Embryonic facial prominence (tissue), 1 donor: ENCODE results near the gene SLC2A9.
A peak's percentile ranks its signal among the peaks of the same experiment; 100 is the strongest.

ENCODE experiments used
- DNase-seq: peaks from one replicate; pipeline ENCODE4 v3.0.0-alpha.2; 2016; ENCODE audit errors: extremely low spot score

The SLC2A9 gene

GRCh38 chr4:10020106-10020505, 1.2 kb downstream of the SLC2A9 start:
- DNase-seq = no peak

GRCh38 chr4:10019521-10020051, 1.7 kb downstream of the SLC2A9 start:
- DNase-seq = no peak

GRCh38 chr4:10018818-10019461, 2.4 kb downstream of the SLC2A9 start:
- peak; percentile 86 for DNase-seq

DNA sequence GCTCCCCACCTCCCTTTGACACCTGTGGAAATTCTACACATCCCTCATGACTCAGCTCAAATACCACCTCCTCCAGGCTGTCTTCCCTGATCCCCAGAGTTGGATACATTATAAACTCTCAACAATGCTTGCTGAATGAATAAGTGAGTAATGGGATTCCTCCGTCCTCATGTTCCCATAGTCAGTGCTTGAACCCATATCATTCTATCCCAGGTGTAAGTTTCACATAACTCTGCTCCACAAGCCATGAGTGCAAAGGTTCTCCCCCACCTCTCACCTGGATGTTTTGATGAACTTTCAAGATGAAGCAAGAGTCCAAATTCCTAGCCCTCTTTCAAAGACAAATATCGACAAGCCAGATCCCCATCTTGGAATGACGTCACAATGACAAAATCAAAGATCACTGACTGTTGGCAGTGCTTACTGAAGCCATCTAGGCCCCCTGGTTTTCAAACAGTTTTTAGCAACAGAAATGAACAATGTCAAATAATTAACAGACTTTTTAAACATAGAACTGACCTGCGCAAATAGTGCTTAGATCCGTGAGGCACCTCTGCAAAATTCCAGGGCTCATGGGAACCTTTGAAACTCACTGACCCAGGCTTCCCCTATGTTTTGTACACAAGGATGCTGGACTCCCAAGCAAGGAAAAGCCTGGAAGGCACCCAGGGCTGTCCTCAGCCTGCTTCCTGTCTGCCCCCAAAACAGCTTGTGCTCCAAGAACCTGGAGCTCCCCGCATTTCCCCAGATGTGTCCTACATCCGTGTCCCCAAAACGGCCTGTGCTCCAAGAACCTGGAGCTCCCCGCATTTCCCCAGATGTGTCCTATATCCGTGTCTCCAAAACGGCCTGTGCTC, 4.0 kb downstream of the SLC2A9 start:
- DNase-seq = no peak

DNA sequence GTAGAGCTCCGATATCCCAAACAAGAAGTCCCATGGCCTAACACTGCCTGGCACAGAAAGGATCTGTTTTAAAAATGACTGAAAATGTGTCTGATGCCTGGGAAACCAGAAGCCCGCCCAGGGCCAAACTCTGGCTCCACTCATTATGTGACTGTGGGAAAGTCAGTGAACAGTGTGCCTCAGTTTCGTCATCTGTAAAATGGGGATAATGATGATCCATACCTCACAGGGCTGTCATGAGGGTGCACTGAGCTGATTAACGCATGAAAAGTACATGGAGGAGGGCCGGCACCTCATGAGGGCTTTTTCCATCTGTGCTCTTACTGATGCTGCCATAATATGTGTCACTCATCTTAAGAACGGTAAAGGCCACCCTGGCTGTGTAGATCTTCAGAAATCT, 5.1 kb downstream of the SLC2A9 start:
- no peak for DNase-seq

DNA sequence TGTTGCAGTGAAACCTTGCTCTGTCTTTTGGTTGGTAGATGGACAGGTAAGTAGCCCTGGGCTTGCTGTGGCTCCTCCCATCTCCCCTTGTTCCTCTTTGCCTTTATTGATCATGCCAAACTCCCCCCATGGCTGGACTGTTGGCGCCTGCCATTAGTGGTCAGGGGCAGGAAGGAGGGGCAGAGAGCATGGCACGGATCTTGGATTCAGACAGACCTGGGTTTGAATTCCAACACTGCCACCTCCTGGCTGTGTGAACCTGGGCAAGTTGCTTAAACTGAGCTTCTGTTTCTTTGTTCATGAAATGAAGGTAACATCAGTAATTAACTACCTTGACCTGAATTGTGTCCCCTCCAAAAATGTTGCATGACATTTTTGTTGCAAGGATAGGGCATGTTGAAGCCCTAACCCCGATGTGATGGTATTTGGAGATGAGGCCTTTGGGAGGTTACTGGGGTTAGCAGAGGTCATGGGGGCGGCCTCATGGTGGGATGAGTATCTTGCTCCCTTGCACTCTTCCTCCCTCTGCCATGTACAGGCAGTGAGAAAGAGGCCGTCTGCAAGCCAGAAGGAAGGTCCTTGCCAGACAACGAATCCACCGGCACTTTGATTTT, 6.0 kb downstream of the SLC2A9 start:
- DNase-seq = no peak

DNA sequence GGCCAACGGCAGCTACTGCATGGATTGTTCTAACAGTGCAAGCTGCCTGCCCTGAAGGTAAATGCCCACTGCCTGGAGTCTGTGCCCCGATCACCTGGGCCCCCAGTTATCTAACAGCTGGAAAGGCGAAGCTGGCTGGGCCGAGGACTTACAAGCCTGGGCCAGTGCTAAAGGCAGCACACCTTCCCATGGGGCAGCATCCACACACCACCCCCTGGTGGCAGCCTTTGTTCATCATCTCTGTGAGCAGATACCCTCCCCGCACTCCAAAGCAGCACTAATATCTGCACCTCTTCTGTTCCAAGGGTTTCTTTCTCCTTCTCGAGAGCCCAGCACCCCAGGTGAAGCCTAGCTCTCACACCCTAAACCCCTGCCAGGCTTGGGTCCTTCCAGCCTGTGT, 7.6 kb downstream of the SLC2A9 start:
- DNase-seq = no peak

- no peak for DNase-seq
Observed at GRCh38 chr4:10011885-10012284, 9.4 kb downstream of the SLC2A9 start.

DNA sequence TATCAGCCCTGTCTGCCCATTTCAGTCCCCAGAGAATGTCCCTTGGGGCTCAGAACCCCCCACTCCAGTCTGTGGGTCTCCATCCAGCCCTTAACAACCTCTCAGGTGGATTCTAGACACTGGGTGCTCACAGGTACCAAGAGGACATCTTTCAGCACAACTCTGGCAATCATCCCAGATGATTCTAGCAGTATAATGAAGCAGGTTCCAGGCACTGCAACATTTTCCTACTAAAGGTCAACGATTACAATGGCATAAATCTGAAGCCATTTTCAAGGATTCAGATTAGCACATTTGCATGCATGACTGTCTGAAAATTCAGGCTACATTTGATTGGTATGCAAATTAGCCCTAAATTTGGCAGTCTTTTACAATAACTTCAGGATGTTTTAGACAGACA, 10.0 kb downstream of the SLC2A9 start:
- no peak for DNase-seq

GRCh38 chr4:10009861-10010500, 11.3 kb downstream of the SLC2A9 start:
- no peak for DNase-seq

- no peak for DNase-seq
Observed at GRCh38 chr4:10008609-10009005, 12.7 kb downstream of the SLC2A9 start.

GRCh38 chr4:10007793-10008608, 13.3 kb downstream of the SLC2A9 start:
- no peak for DNase-seq

GRCh38 chr4:10007436-10007740, 13.9 kb downstream of the SLC2A9 start:
- DNase-seq = no peak

GRCh38 chr4:10006601-10007435, 14.5 kb downstream of the SLC2A9 start:
- DNase-seq = no peak

DNA sequence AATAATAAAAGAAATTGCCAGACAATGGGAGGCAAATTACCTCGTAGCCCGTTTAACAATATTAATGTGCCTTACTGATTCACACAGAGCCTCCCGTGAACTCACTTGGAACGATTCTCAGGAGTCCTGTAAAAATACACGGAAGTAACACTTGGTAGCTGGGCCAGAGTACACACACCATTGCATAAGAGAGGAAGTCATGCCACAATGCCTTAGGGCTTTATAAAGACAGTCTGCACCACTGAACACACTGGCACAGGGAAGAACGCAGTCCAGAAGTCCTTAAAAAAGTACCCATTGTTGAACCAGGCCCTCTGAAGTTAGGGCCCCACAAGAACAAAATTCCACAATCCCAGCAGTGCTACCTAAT, 15.1 kb downstream of the SLC2A9 start:
- DNase-seq = no peak

DNA sequence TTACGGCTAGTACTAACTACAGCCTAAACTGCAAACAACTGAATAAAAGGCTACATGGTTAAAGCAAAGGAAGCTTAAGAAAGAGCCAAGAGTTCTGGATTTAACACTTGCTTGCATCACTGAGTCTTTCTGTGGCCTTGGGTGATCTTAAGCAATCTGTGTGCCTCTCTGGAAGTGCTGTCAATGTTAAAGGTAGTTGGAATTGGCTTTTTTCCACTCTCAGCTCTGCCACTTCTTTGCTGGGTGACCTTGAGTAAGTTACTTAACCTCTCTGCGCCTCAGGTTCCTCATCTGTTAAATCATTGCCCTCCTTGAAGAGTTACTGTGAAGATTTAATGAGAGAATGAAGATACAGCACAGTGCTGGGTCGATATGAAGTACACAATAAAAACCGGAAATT, 15.7 kb downstream of the SLC2A9 start:
- no peak for DNase-seq

DNA sequence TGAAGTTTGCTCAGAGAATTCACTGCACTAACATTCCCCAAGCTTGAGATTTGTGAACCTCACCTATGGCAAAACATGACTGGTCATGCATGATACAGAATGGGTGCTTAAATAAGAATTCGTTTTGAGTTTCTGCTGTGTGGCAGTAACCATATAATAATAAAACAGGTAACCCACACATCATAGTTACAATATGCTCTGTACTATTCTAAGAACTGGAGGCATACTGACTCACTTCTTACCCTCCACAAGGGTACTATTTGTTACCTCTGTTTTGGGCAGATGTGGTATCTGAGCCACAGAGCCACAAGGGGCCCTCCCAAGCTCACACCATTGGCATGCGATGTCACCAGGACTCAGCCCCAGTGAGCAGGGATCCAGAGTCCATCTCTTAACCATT, 17.6 kb downstream of the SLC2A9 start:
- no peak for DNase-seq

- no peak for DNase-seq
Observed at GRCh38 chr4:10002278-10002677, 19.0 kb downstream of the SLC2A9 start.

DNA sequence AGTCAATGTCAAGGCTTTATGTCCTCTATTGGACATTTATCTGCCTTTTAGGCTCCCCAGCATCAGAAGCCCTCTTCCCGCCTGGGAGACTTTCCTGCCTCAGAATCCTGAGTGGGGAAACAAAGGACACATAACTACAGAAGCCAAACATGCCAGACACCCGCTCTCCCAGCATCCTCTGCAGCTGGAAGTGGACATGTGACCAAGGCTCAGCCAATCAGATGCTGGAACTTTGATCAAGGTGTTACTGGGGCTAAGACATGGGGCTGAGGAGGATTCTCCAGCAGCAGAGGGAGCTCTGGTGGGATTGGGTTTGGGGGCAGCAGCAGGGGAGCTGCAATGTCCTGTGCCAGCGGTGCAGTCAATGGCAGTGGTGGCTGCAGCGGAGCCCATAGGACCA, 19.5 kb downstream of the SLC2A9 start:
- no peak for DNase-seq

GRCh38 chr4:9999956-10000561, 21.2 kb downstream of the SLC2A9 start:
- DNase-seq = no peak
